Measurements from ENCODE around the gene RAB11A. TPM values are rescaled to one million over a fixed set of nuclear protein-coding genes. Genes with fewer than 3 reads are reported as not detected.

RAB11A gene
- total RNA-seq, 1 donor from 2014 or later = 204 TPM

- H3K27me3 Mint-ChIP-seq (ENCODE audit: low read depth) = no peaks in the 10 kb centered on the region
- DNase-seq (ENCODE audit: low spot score in 2 of 2, unreplicated experiment in 2 of 2) = peak in 1 of 2 experiments; percentile 49
- no peaks in the 10 kb centered on the region for H3K36me3 Mint-ChIP-seq
- peak overlapping the region; percentile 64 for H3K27ac Mint-ChIP-seq
- no peak for TF ChIP-seq CTCF (IDR thresholded peaks at IDR 0.05; ENCODE audit: unreplicated experiment)
- peaks cover 14% of the 10 kb centered on the region for H3K4me1 Mint-ChIP-seq
- no peak overlapping the region for H3K4me3 Mint-ChIP-seq
- H3K9me3 Mint-ChIP-seq = no peaks in the 10 kb centered on the region
Observed at GRCh38 chr15:65930134-65930533, 60.8 kb downstream of the RAB11A start.

- Mint-ChIP-seq H3K9me3 (no peaks in the 10 kb centered on the region), H3K4me1 (peaks cover 14% of the 10 kb centered on the region), H3K4me3 (no peak overlapping the region), H3K36me3 (no peaks in the 10 kb centered on the region), H3K27ac (no peak overlapping the region), H3K27me3 (ENCODE audit: low read depth) (no peaks in the 10 kb centered on the region)
- TF ChIP-seq CTCF (IDR thresholded peaks at IDR 0.05; ENCODE audit: unreplicated experiment) = no peak
- no peak for DNase-seq (ENCODE audit: low spot score in 2 of 2, unreplicated experiment in 2 of 2)
Observed at GRCh38 chr15:65931221-65931620, 61.9 kb downstream of the RAB11A start.

- DNase-seq (ENCODE audit: low spot score in 2 of 2, unreplicated experiment in 2 of 2) = no peak
- Mint-ChIP-seq H3K27ac (no peak overlapping the region), H3K4me1 (peaks cover 9% of the 10 kb centered on the region), H3K9me3 (no peaks in the 10 kb centered on the region), H3K36me3 (no peaks in the 10 kb centered on the region), H3K27me3 (ENCODE audit: low read depth) (no peaks in the 10 kb centered on the region), H3K4me3 (no peak overlapping the region)
- TF ChIP-seq CTCF (IDR thresholded peaks at IDR 0.05; ENCODE audit: unreplicated experiment) = no peak
Observed at GRCh38 chr15:65935391-65935790, 66.1 kb downstream of the RAB11A start.

- Mint-ChIP-seq H3K27me3 (ENCODE audit: low read depth) (no peaks in the 10 kb centered on the region), H3K27ac (no peak overlapping the region), H3K4me1 (peaks cover 7% of the 10 kb centered on the region), H3K9me3 (no peaks in the 10 kb centered on the region), H3K4me3 (no peak overlapping the region), H3K36me3 (no peaks in the 10 kb centered on the region)
- no peak for TF ChIP-seq CTCF (IDR thresholded peaks at IDR 0.05; ENCODE audit: unreplicated experiment)
- no peak for DNase-seq (ENCODE audit: low spot score in 2 of 2, unreplicated experiment in 2 of 2)
Observed at GRCh38 chr15:65936282-65936681, 67.0 kb downstream of the RAB11A start.

- no peak overlapping the region for H3K4me3 Mint-ChIP-seq
- DNase-seq (ENCODE audit: low spot score in 2 of 2, unreplicated experiment in 2 of 2) = no peak
- H3K36me3 Mint-ChIP-seq = no peaks in the 10 kb centered on the region
- no peaks in the 10 kb centered on the region for H3K9me3 Mint-ChIP-seq
- no peaks in the 10 kb centered on the region for H3K27me3 Mint-ChIP-seq (ENCODE audit: low read depth)
- TF ChIP-seq CTCF (IDR thresholded peaks at IDR 0.05; ENCODE audit: unreplicated experiment) = no peak
- H3K27ac Mint-ChIP-seq = no peak overlapping the region
- H3K4me1 Mint-ChIP-seq = peaks cover 7% of the 10 kb centered on the region
Observed at GRCh38 chr15:65937054-65937453, 67.8 kb downstream of the RAB11A start.

- no peak for DNase-seq (ENCODE audit: low spot score in 2 of 2, unreplicated experiment in 2 of 2)
- Mint-ChIP-seq H3K4me3 (no peak overlapping the region), H3K27ac (no peak overlapping the region), H3K9me3 (no peaks in the 10 kb centered on the region), H3K36me3 (no peaks in the 10 kb centered on the region), H3K4me1 (peaks cover 7% of the 10 kb centered on the region), H3K27me3 (ENCODE audit: low read depth) (no peaks in the 10 kb centered on the region)
- TF ChIP-seq CTCF (IDR thresholded peaks at IDR 0.05; ENCODE audit: unreplicated experiment) = no peak
Observed at GRCh38 chr15:65937476-65937875, 68.2 kb downstream of the RAB11A start.
